Esophagus muscularis mucosa (tissue), 4 donors: ENCODE results near the gene JMJD1C. TPM values are rescaled to one million over a fixed set of nuclear protein-coding genes. Genes with fewer than 3 reads are reported as not detected.

Experiments used
- DNase-seq: peaks from one replicate; pipeline ENCODE4 v3.0.0-alpha.2; 2017; ENCODE audit errors: extremely low spot score
- H3K27ac ChIP-seq, 4 donors: fragments of 200-600 bp; sonication (generic); replicated peaks in 1 of 4; 1 replicate in 3 of 4; 2 replicates in 1 of 4; pipeline ENCODE4 v1.5.1; 2016 to 2019; ENCODE audit warnings: mild to moderate bottlenecking in 1 of 4
- H3K27me3 ChIP-seq, 4 donors: fragments of 200-600 bp; sonication (generic); one replicate each; pipeline versions ENCODE4 v1.5.1 to v1.6.0; 2016 to 2019
- H3K36me3 ChIP-seq, 4 donors: fragments of 200-600 bp; sonication (generic); one replicate each; pipeline ENCODE4 v1.5.1; 2016 to 2019
- H3K4me1 ChIP-seq, 4 donors: fragments of 200-600 bp; sonication (generic); one replicate each; pipeline ENCODE4 v1.5.1; 2016 to 2019
- H3K4me3 ChIP-seq, 4 donors: fragments of 200-600 bp; sonication (generic); 1 replicate in 2 of 4; 2 replicates in 2 of 4; pipeline ENCODE4 v1.5.1; 2016 to 2019; ENCODE audit warnings: mild to moderate bottlenecking in 4 of 4, moderate library complexity in 1 of 4
- H3K9me3 ChIP-seq, 4 donors: fragments of 200-600 bp; sonication (generic); 1 replicate in 3 of 4; 2 replicates in 1 of 4; pipeline ENCODE4 v1.5.1; 2016 to 2019
- EP300 ChIP-seq: sonication (generic); formaldehyde crosslinking; IDR thresholded peaks from one replicate; pipeline ENCODE4 v1.6.1; 2017; ENCODE audit warnings: antibody characterized with exemption
- POLR2A ChIP-seq: fragments of 450-650 bp; IDR thresholded peaks from one replicate; pipeline ENCODE4 v1.6.1; 2017; ENCODE audit warnings: antibody characterized with exemption, moderate library complexity, mild to moderate bottlenecking, low read depth
- POLR2AphosphoS5 ChIP-seq, 2 donors: sonication (generic); formaldehyde crosslinking; IDR thresholded peaks; one replicate each; pipeline ENCODE4 v1.6.1; 2017; ENCODE audit warnings: antibody characterized with exemption in 2 of 2
- WGBS: methylation state at CpG from one replicate; pipeline ENCODE4 v1.1.5; 2018; 5-methylcytosine and 5-hydroxymethylcytosine counted together
- intact Hi-C: fragments of 100-400 bp; cut with DNase I; formaldehyde crosslinking; loops from one replicate; pipeline ENCODE4 v1.15.1; 2023
- total RNA-seq, 4 donors: library from RNA; depleted of rRNA; stranded (reverse); fragments of >200 nt; gene quantifications; one replicate each; pipeline versions ENCODE4 v1.1.0 to v1.2.1, GENCODE V29; 2016
- TF ChIP-seq, protein P1 (sequence below), 3 experiments: fragments of 200-600 bp in 2 of 3; fragments of 450-650 bp in 1 of 3; sonication (generic) in 2 of 3; IDR thresholded peaks; one replicate each; pipeline ENCODE4 v1.5.1; 2017 to 2019; ENCODE audit warnings: antibody characterized with exemption in 3 of 3, mild to moderate bottlenecking in 2 of 3, moderate library complexity in 1 of 3

The JMJD1C gene
- total RNA-seq, 4 donors from 2014 or later = 60.3 to 89.7 (median 79.8) TPM

DNA sequence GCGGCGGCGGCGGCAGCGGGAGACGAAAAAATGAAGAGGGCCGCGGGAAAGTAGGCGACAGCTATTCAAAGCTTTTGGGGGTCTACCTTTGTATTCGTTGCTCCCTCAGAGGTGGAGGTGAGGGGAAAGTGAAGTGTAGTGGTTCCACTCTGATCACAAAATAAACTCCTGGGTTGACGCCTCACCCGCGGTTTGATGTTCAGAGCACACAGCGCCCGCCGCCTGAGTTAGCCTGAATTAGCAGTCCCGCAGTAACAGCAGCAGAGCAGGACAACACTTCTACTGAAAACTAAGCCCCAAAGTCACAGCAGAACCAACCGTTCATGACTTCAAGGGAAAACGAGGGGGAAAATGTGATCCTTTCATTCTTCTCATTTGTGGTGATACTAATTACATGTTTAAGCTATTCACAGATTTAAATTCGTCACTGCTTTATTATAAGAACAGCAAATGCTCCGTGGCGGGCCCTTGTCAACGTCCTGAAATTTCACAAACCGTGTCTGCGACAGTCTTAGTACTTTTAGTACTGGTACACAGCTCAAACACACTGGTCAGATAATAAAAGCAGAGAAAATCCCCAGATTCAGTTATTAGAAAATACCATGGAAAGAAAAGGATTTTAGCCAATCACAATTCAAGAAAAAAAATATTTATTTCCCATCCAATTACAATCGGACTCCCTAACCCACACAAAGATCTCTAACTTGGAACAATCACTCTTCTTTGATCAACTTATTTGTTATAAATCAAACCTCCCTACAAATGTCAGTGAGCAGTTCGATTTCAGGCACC lies 563 bp upstream of the JMJD1C start:
- TF ChIP-seq POLR2AphosphoS5 (IDR thresholded peaks at IDR 0.05) = peak in 1 of 2 donors; percentile 12
- TF ChIP-seq, protein P1, sequence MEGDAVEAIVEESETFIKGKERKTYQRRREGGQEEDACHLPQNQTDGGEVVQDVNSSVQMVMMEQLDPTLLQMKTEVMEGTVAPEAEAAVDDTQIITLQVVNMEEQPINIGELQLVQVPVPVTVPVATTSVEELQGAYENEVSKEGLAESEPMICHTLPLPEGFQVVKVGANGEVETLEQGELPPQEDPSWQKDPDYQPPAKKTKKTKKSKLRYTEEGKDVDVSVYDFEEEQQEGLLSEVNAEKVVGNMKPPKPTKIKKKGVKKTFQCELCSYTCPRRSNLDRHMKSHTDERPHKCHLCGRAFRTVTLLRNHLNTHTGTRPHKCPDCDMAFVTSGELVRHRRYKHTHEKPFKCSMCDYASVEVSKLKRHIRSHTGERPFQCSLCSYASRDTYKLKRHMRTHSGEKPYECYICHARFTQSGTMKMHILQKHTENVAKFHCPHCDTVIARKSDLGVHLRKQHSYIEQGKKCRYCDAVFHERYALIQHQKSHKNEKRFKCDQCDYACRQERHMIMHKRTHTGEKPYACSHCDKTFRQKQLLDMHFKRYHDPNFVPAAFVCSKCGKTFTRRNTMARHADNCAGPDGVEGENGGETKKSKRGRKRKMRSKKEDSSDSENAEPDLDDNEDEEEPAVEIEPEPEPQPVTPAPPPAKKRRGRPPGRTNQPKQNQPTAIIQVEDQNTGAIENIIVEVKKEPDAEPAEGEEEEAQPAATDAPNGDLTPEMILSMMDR (IDR thresholded peaks at IDR 0.05) = no peak
- Histone ChIP-seq H3K27me3 (no peaks in the 10 kb centered on the region), H3K4me3 (peak overlapping the region; percentile 74 to 86 (median 83)), H3K36me3 (no peaks in the 10 kb centered on the region), H3K9me3 (no peaks in the 10 kb centered on the region), H3K27ac (peak overlapping the region; percentile 88 to 94 (median 91)), H3K4me1 (peaks cover 17 to 38% (median 34%) of the 10 kb centered on the region in 4 donors)
- intact Hi-C loops = loop anchor here (5.0 kb wide), 5 partner anchors 51 to 299 kb away; no protein-coding TSS in a partner anchor
- WGBS = 5% methylated on average over 19 of the region's 27 CpGs
- no peak for DNase-seq

DNA sequence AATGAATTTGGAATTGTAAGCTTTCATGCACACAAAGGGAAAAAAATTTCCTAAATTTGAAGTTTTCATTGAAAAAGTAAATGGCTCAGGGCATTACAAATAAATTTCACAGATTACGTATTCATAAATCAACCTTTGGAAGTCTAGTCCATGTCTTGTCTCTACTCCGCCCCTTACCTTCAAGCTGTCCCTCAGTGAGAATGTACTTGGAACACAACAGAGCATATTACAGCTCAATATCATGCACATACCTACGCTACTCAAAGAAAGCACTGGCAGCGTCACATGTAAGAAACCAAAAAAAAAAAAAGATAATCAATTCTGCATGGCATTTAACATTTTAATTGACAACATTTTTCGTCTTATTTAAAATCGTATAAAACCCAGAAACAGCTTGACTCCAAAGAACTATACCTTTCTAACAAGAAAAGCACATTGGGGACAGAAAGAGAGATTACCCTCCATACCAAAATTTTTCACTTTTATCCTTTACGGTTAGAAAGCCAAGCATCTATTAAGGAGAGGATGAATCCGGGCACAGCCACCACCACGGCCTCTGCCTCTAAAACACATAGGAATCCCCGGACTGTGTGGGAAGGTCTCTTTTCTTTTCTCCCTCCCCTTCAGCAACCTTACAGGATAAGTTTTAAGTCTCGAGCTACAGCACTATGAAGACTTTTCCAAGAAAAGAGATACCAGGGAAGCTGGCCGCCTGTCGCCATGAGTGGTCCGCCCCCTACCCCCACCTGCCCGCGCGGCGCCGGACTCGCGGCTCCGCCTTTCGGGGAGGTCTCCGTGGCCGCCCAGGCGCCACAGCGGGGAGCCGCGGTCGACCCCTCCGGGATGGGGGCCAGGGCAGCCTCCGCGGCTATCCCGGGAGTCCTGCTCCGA lies 1.1 kb downstream of the JMJD1C start:
- DNase-seq = no peak
- TF ChIP-seq EP300 (no peak), POLR2A (no peak), POLR2AphosphoS5 (IDR thresholded peaks at IDR 0.05) (no peak)
- TF ChIP-seq, protein P1 (IDR thresholded peaks at IDR 0.05) = no peak
- H3K36me3 ChIP-seq = no peaks in the 10 kb centered on the region
- peaks cover 13 to 27% (median 22%) of the 10 kb centered on the region in 4 donors for H3K4me1 ChIP-seq
- H3K27ac ChIP-seq = peak overlapping the region; percentile 88 to 94 (median 91)
- no peaks in the 10 kb centered on the region for H3K27me3 ChIP-seq
- no peaks in the 10 kb centered on the region for H3K9me3 ChIP-seq
- intact Hi-C loops = loop anchor here (5.0 kb wide), 5 partner anchors 53 to 297 kb away; no protein-coding TSS in a partner anchor
- 11% methylated on average over 23 of the region's 35 CpGs for WGBS
- peak overlapping the region; percentile 74 to 86 (median 83) for H3K4me3 ChIP-seq

DNA sequence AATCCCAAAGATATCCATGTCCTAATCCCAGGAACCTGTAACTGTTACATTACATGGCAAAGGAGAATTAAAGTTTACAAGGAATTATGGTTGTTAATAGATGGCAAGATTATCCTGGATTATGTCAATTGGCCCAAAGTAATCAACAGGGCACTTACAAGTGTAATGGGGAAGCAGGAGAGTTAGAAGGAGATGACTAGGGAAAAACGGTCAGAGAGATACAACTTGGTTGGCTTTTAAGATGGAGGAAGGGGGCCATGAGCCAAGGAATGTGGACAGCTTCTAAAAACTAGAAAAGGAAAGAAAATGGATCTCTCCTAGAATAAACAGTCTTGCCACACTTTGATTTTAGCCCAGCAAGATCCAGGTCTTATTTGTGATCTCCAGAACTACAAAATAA lies 3.3 kb downstream of the JMJD1C start:
- Histone ChIP-seq H3K9me3 (no peaks in the 10 kb centered on the region), H3K36me3 (no peaks in the 10 kb centered on the region), H3K4me3 (no peak overlapping the region), H3K4me1 (peaks cover 15 to 27% (median 23%) of the 10 kb centered on the region in 4 donors), H3K27ac (no peak overlapping the region), H3K27me3 (no peaks in the 10 kb centered on the region)
- TF ChIP-seq, protein P1 (IDR thresholded peaks at IDR 0.05) = no peak
- intact Hi-C loops = no loop called here
- 92% methylated on average over 1 of the region's 1 CpG for WGBS
- DNase-seq = no peak

DNA sequence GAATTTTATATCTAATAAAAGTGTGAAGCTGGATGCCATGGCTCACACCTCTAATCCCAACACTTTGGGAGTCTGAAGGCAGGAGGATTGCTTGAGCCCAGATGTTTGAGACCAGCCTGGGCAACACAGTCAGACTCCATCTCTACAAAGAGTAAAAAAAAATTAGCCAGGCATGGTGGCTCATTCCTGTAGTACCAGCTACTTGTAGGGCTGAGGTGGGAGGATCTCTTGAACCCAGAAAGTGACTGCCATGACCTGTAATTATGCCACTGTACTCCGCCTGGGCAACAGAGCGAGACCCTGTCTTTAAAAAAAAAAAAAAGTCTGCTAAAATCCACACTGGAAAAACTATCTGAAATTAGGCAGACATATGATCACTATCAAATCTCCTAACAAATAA lies 7.6 kb downstream of the JMJD1C start:
- H3K27me3 ChIP-seq = no peaks in the 10 kb centered on the region
- intact Hi-C loops = no loop called here
- no peaks in the 10 kb centered on the region for H3K9me3 ChIP-seq
- H3K4me1 ChIP-seq = peaks cover 14 to 22% (median 16%) of the 10 kb centered on the region in 4 donors
- TF ChIP-seq, protein P1 (IDR thresholded peaks at IDR 0.05) = no peak
- TF ChIP-seq POLR2A = no peak
- no peak for TF ChIP-seq POLR2AphosphoS5 (IDR thresholded peaks at IDR 0.05)
- no peak for TF ChIP-seq EP300
- H3K27ac ChIP-seq = no peak overlapping the region
- no peak overlapping the region for H3K4me3 ChIP-seq
- no peaks in the 10 kb centered on the region for H3K36me3 ChIP-seq
- DNase-seq = no peak
- 98% methylated on average over 2 of the region's 2 CpGs for WGBS
